ENCODE measurements around the gene B4GAT1.

The B4GAT1 gene

DNA sequence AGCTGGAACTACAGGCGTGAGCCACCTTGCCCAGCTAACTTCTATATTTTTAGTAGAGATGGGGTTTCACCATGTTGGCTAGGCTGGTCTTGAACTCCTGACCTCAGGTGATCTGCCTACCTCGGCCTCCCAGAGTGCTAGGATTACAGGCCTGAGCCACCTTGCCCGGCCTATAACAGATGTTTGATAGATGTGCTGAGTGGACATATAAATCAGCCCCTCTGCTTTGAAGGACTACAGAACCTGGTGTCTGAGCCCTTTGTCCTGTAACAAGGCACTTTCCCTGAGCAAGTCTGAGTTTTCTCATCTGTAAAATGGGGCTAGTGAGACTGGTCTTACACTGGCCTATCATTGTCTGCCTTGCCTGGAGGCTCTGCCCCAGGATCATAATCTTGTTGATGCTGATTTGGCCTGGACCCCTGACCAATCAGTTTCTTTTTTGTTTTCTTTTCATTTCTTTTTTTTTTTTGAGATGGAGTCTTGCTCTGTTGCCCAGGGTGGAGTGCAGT lies 18.2 kb downstream of the B4GAT1 start:
- Histone ChIP-seq H3K4me1 (ENCODE audit: low read length) (no peaks in the 10 kb centered on the region), H4K20me1 (ENCODE audit: insufficient read depth, low read length) (no peaks in the 10 kb centered on the region), H3K27me3 (replicated peaks; ENCODE audit: insufficient read depth, low read length) (peaks cover 43% of the 10 kb centered on the region), H3K9ac (ENCODE audit: low read length) (no peak overlapping the region), H3K4me3 (ENCODE audit: low read length) (no peak overlapping the region), H3F3A (ENCODE audit: insufficient read depth, low read length) (no peaks in the 10 kb centered on the region), H3K4me2 (ENCODE audit: low read depth, low read length) (no peak overlapping the region), H2AFZ (ENCODE audit: low read length) (no peak overlapping the region), H3K79me2 (ENCODE audit: low read length) (no peaks in the 10 kb centered on the region), H3K36me3 (replicated peaks; ENCODE audit: insufficient read depth, low read length) (no peaks in the 10 kb centered on the region), H3K9me2 (replicated peaks; ENCODE audit: insufficient read depth, low read length) (no peaks in the 10 kb centered on the region), H3K27ac (ENCODE audit: low read length) (no peak overlapping the region), H3K9me3 (replicated peaks; ENCODE audit: insufficient read depth, low read length) (no peaks in the 10 kb centered on the region)
- DNase-seq = no peak
- TF ChIP-seq, protein P1, sequence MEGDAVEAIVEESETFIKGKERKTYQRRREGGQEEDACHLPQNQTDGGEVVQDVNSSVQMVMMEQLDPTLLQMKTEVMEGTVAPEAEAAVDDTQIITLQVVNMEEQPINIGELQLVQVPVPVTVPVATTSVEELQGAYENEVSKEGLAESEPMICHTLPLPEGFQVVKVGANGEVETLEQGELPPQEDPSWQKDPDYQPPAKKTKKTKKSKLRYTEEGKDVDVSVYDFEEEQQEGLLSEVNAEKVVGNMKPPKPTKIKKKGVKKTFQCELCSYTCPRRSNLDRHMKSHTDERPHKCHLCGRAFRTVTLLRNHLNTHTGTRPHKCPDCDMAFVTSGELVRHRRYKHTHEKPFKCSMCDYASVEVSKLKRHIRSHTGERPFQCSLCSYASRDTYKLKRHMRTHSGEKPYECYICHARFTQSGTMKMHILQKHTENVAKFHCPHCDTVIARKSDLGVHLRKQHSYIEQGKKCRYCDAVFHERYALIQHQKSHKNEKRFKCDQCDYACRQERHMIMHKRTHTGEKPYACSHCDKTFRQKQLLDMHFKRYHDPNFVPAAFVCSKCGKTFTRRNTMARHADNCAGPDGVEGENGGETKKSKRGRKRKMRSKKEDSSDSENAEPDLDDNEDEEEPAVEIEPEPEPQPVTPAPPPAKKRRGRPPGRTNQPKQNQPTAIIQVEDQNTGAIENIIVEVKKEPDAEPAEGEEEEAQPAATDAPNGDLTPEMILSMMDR (IDR thresholded peaks at IDR 0.05; ENCODE audit: low read length) = no peak
- TF ChIP-seq EZH2phosphoT487 (IDR thresholded peaks at IDR 0.05; ENCODE audit: low read length) (no peak), EZH2 (optimal IDR thresholded peaks at IDR 0.05; ENCODE audit: low read depth, low read length) (no peak)

DNA sequence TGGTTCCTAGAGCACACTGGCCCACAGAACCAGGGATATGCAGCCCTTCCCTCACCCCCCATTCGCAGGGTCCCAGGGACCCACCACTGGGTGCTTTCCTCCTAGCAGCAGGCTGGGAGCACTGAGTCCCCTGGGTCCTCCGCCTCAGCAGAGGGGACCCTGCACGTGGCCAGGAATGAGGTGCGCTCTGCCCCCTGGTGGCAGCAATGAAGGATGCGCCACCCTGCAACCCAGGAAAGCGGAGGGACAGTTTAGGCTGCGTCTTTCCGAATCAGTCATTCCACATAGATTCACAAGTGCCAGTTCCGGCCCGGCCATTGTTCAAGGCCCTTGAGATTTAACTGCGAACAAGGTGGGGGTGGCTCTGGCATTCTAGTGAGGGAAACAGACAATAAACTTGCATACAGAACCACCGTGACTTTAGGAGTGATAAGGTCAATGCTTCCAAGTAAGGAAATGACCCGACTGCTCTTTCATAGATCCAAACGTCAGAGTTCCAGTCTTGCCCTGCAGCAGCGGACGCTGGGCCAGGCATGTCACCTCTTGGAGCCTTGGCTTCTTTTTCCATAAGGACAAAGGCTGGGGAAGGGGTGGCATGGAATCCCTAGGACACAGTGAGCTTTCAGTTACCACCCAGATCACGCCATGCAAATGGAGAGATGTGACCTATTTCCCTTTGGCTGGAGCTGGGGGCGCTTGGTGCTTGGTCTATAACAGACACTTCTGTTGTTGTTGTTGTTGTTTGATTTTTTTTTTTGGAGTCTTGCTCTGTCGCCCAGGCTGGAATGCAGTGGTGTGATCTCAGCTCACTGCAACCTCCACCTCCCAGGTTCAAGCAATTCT lies 18.9 kb downstream of the B4GAT1 start:
- TF ChIP-seq, protein P1 (IDR thresholded peaks at IDR 0.05; ENCODE audit: low read length) = peak; percentile 91
- TF ChIP-seq EZH2phosphoT487 (IDR thresholded peaks at IDR 0.05; ENCODE audit: low read length) = no peak
- Histone ChIP-seq H4K20me1 (ENCODE audit: insufficient read depth, low read length) (no peaks in the 10 kb centered on the region), H3K36me3 (replicated peaks; ENCODE audit: insufficient read depth, low read length) (no peaks in the 10 kb centered on the region), H3K9me3 (replicated peaks; ENCODE audit: insufficient read depth, low read length) (no peaks in the 10 kb centered on the region), H2AFZ (ENCODE audit: low read length) (peak overlapping the region; percentile 33), H3K4me2 (ENCODE audit: low read depth, low read length) (peak overlapping the region; percentile 33; the same call in 1 of the 2 replicates), H3K4me3 (ENCODE audit: low read length) (peak overlapping the region; percentile 16; the same call in 1 of the 2 replicates), H3K4me1 (ENCODE audit: low read length) (no peaks in the 10 kb centered on the region), H3K9me2 (replicated peaks; ENCODE audit: insufficient read depth, low read length) (no peaks in the 10 kb centered on the region), H3K27me3 (replicated peaks; ENCODE audit: insufficient read depth, low read length) (peaks cover 37% of the 10 kb centered on the region), H3K79me2 (ENCODE audit: low read length) (no peaks in the 10 kb centered on the region), H3K9ac (ENCODE audit: low read length) (no peak overlapping the region), H3K27ac (ENCODE audit: low read length) (no peak overlapping the region), H3F3A (ENCODE audit: insufficient read depth, low read length) (no peaks in the 10 kb centered on the region)
- DNase-seq = peak; percentile 63

DNA sequence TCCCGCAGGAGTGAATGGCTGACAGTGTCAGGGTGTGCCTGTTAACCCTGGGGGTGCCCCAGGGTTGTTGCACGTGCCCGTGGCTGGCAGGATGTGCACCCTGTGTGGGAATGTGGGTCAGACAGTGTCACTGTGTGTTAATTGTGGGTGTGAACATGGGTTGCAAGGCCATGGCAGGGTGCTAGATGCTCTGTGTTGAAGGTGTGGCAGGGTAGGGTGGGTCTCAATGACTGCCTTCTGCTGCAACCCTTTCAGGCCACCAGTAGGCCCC lies 19.5 kb downstream of the B4GAT1 start:
- Histone ChIP-seq H3K9ac (ENCODE audit: low read length) (no peak overlapping the region), H4K20me1 (ENCODE audit: insufficient read depth, low read length) (no peaks in the 10 kb centered on the region), H3K9me2 (replicated peaks; ENCODE audit: insufficient read depth, low read length) (no peaks in the 10 kb centered on the region), H3F3A (ENCODE audit: insufficient read depth, low read length) (no peaks in the 10 kb centered on the region), H3K36me3 (replicated peaks; ENCODE audit: insufficient read depth, low read length) (no peaks in the 10 kb centered on the region), H3K4me2 (ENCODE audit: low read depth, low read length) (0 out of 2 replicates have a peak overlapping the region, but pooled peaks have one; percentile 33), H3K27ac (ENCODE audit: low read length) (no peak overlapping the region), H3K79me2 (ENCODE audit: low read length) (no peaks in the 10 kb centered on the region), H2AFZ (ENCODE audit: low read length) (peak overlapping the region; percentile 33; the same call in 1 of the 2 replicates), H3K9me3 (replicated peaks; ENCODE audit: insufficient read depth, low read length) (no peaks in the 10 kb centered on the region), H3K27me3 (replicated peaks; ENCODE audit: insufficient read depth, low read length) (peaks cover 35% of the 10 kb centered on the region), H3K4me3 (ENCODE audit: low read length) (no peak overlapping the region), H3K4me1 (ENCODE audit: low read length) (no peaks in the 10 kb centered on the region)
- TF ChIP-seq EZH2 (optimal IDR thresholded peaks at IDR 0.05; ENCODE audit: low read depth, low read length) = no peak
- no peak for DNase-seq

Measured in MM.1S (cell line).